A549 (cell line): ENCODE data around the gene IL19.

Experiments
- EP300 ChIP-seq, 2 experiments: fragments of >200 bp; sonication (Bioruptor Twin); formaldehyde crosslinking; IDR thresholded peaks; 2 replicates in 1 of 2; 3 replicates in 1 of 2; pipeline ENCODE4 v1.6.1; 2016 to 2017
- POLR2A ChIP-seq: IDR thresholded peaks from 2 replicates; pipeline ENCODE4 v1.6.1; 2012; ENCODE audit warnings: mild to moderate bottlenecking, low read length
- SMC3 ChIP-seq: fragments of >200 bp; sonication (Bioruptor Twin); formaldehyde crosslinking; IDR thresholded peaks from 3 replicates; pipeline ENCODE4 v1.6.1; 2018; ENCODE audit warnings: inconsistent platforms
- TF ChIP-seq, protein P1 (sequence below): fragments of >200 bp; sonication (Bioruptor Twin); formaldehyde crosslinking; IDR thresholded peaks from 3 replicates; pipeline ENCODE4 v1.5.1; 2016
- TF ChIP-seq, protein P2 (sequence below): fragments of 250-450 bp; sonication (Bioruptor Pico); IDR thresholded peaks from 2 replicates; pipeline ENCODE4 v1.5.0; 2021; ENCODE audit warnings: mild to moderate bottlenecking, moderate library complexity, borderline replicate concordance

DNA sequence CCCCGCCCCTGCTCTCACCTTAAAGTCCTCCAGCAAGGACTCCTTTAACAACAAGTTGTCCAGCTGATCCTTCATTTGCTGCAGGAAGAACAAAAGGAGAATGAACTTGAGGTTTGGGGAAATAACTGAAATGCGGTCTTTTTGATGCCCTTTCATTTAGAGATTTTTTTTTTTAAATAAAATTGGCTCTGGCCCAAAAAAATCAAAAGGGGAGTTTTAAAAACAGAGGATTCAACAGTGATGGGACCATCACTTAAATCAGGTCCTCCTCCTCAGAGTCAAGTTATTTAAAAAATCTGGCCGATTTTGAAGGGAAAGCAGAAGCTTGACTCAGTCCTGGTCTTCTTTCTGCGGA is 742 bp downstream of the IL19 start:
- TF ChIP-seq, protein P1, sequence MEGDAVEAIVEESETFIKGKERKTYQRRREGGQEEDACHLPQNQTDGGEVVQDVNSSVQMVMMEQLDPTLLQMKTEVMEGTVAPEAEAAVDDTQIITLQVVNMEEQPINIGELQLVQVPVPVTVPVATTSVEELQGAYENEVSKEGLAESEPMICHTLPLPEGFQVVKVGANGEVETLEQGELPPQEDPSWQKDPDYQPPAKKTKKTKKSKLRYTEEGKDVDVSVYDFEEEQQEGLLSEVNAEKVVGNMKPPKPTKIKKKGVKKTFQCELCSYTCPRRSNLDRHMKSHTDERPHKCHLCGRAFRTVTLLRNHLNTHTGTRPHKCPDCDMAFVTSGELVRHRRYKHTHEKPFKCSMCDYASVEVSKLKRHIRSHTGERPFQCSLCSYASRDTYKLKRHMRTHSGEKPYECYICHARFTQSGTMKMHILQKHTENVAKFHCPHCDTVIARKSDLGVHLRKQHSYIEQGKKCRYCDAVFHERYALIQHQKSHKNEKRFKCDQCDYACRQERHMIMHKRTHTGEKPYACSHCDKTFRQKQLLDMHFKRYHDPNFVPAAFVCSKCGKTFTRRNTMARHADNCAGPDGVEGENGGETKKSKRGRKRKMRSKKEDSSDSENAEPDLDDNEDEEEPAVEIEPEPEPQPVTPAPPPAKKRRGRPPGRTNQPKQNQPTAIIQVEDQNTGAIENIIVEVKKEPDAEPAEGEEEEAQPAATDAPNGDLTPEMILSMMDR, result no peak
- TF ChIP-seq, protein P2, sequence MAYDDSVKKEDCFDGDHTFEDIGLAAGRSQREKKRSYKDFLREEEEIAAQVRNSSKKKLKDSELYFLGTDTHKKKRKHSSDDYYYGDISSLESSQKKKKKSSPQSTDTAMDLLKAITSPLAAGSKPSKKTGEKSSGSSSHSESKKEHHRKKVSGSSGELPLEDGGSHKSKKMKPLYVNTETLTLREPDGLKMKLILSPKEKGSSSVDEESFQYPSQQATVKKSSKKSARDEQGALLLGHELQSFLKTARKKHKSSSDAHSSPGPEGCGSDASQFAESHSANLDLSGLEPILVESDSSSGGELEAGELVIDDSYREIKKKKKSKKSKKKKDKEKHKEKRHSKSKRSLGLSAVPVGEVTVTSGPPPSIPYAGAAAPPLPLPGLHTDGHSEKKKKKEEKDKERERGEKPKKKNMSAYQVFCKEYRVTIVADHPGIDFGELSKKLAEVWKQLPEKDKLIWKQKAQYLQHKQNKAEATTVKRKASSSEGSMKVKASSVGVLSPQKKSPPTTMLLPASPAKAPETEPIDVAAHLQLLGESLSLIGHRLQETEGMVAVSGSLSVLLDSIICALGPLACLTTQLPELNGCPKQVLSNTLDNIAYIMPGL (CRISPR knock-in tag), result no peak
- no peak for TF ChIP-seq SMC3
- TF ChIP-seq POLR2A, result no peak
- no peak for TF ChIP-seq EP300 (IDR thresholded peaks at IDR 0.05)
